Stomach (tissue), 4 donors: ENCODE data around the gene KDM4B.

Experiments
- EP300 ChIP-seq: sonication (generic); formaldehyde crosslinking; IDR thresholded peaks from one replicate; pipeline ENCODE4 v1.6.1; 2017; ENCODE audit warnings: antibody characterized with exemption
- POLR2A ChIP-seq, 4 donors: fragments of 450-650 bp; IDR thresholded peaks; one replicate each; pipeline ENCODE4 v1.6.1; 2016; ENCODE audit warnings: antibody characterized with exemption in 4 of 4, control low read depth in 2 of 4, mild to moderate bottlenecking in 1 of 4, moderate library complexity in 1 of 4
- POLR2AphosphoS5 ChIP-seq, 3 donors: sonication (generic); formaldehyde crosslinking; IDR thresholded peaks; one replicate each; pipeline ENCODE4 v1.6.1; 2016; ENCODE audit warnings: antibody characterized with exemption in 3 of 3
- TF ChIP-seq, protein P1 (sequence below), 7 experiments: fragments of 450-650 bp in 4 of 7; fragments of 200-600 bp in 3 of 7; sonication (generic) in 3 of 7; IDR thresholded peaks; one replicate each; pipeline ENCODE4 v1.5.1; 2016 to 2019; ENCODE audit warnings: antibody characterized with exemption in 7 of 7, control low read depth in 2 of 7, mild to moderate bottlenecking in 1 of 7

DNA sequence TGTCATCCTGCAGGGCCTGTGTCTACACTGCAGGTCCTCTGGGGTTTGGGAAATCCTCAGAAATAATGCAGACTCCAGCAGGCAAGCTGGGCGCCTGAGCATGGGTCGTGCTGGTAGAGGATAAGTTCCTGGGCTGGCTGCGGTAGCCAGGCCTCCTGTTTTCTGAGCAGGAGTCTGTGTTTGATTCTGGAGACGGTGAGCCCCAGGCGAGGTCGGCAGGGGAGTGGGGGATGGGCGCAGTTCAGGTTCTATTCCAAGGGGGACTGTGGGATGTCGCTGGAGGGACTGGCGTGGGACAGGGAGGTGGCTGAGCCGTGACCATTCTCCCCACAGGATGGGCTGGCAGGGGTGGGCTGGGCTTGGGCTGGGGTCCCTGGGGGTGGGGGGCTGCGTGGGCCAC is 154.7 kb downstream of the KDM4B start:
- TF ChIP-seq, protein P1, sequence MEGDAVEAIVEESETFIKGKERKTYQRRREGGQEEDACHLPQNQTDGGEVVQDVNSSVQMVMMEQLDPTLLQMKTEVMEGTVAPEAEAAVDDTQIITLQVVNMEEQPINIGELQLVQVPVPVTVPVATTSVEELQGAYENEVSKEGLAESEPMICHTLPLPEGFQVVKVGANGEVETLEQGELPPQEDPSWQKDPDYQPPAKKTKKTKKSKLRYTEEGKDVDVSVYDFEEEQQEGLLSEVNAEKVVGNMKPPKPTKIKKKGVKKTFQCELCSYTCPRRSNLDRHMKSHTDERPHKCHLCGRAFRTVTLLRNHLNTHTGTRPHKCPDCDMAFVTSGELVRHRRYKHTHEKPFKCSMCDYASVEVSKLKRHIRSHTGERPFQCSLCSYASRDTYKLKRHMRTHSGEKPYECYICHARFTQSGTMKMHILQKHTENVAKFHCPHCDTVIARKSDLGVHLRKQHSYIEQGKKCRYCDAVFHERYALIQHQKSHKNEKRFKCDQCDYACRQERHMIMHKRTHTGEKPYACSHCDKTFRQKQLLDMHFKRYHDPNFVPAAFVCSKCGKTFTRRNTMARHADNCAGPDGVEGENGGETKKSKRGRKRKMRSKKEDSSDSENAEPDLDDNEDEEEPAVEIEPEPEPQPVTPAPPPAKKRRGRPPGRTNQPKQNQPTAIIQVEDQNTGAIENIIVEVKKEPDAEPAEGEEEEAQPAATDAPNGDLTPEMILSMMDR (IDR thresholded peaks at IDR 0.05) = no peak
- TF ChIP-seq POLR2A (IDR thresholded peaks at IDR 0.05) (no peak), POLR2AphosphoS5 (IDR thresholded peaks at IDR 0.05) (no peak), EP300 (no peak)
